A549 (cell line): ENCODE measurements around the gene KANSL1.

Source experiments
- CHD2 ChIP-seq: fragments of 150-350 bp; IDR thresholded peaks from 2 replicates; pipeline ENCODE4 v1.6.1; 2014; ENCODE audit warnings: low read length; ENCODE audit not compliant: partially characterized antibody
- CHD4 ChIP-seq: fragments of 200-600 bp; sonication (generic); IDR thresholded peaks from 2 replicates; pipeline ENCODE4 v1.6.1; 2016; ENCODE audit warnings: antibody characterized with exemption, mild to moderate bottlenecking, borderline replicate concordance
- CTCF ChIP-seq: fragments of >200 bp; sonication (Bioruptor Twin); formaldehyde crosslinking; IDR thresholded peaks from 3 replicates; pipeline ENCODE4 v1.5.1; 2016
- MYC ChIP-seq: IDR thresholded peaks from 2 replicates; pipeline ENCODE4 v1.6.1; 2012; ENCODE audit warnings: mild to moderate bottlenecking, inconsistent platforms, low read length, improper control_type of control experiment, borderline replicate concordance
- NFE2L2 ChIP-seq: fragments of 150-350 bp; conservative IDR thresholded peaks from 2 replicates; pipeline ENCODE4 v1.6.1; 2014; ENCODE audit warnings: low read length
- POLR2A ChIP-seq: IDR thresholded peaks from 2 replicates; pipeline ENCODE4 v1.6.1; 2012; ENCODE audit warnings: mild to moderate bottlenecking, low read length
- REST ChIP-seq: fragments of 200-600 bp; sonication (generic); IDR thresholded peaks from 2 replicates; pipeline ENCODE4 v1.6.1; 2016; ENCODE audit warnings: antibody characterized with exemption, mild to moderate bottlenecking, moderate library complexity
- USF2 ChIP-seq: fragments of 450-650 bp; IDR thresholded peaks from 2 replicates; pipeline ENCODE4 v1.6.1; 2014; ENCODE audit warnings: antibody characterized with exemption

- TF ChIP-seq USF2 (no peak), POLR2A (no peak), CHD4 (no peak), CTCF (no peak), CHD2 (no peak), MYC (no peak), REST (no peak), NFE2L2 (no peak)
Measured at GRCh38 chr17:45997624-45998023, 195.6 kb downstream of the KANSL1 start.
